K562 (cell line): Measurements from ENCODE around the gene HSD11B1. TPM values are rescaled to one million over a fixed set of nuclear protein-coding genes. Genes with fewer than 3 reads are reported as not detected.

Experiments
- ATAC-seq: fragments of 200-7000 bp; cut with Tn5 transposase; 3 replicates; pipeline ENCODE4 v1.9.1; 2020; ENCODE audit warnings: moderate library complexity
- BruUV-seq: library from RNA; stranded (reverse); fragments of 400-500 nt; replicated peaks from 2 replicates; lab custom pipeline; 2021; lab: Mats Ljungman, UMichigan
- CTCF ChIA-PET: fragments of 300-600 bp; formaldehyde crosslinking; extraction: SDS; loops from one replicate; lab custom pipeline; 2021; ENCODE audit warnings: low intra/inter-chr PET ratio; lab: Yijun Ruan, JAX
- POLR2A ChIA-PET: fragments of 300-600, 350-650 bp; sonication (Branson Sonifier 250); formaldehyde crosslinking; extraction: SDS; loops from one replicate; lab custom pipeline; 2021; ENCODE audit warnings: antibody characterized with exemption, inconsistent platforms; lab: Yijun Ruan, JAX
- DNase-seq, 4 experiments: peaks; one replicate each; pipeline versions ENCODE4 v3.0.0 to v3.0.0-alpha.2; 2011 to 2018; ENCODE audit warnings: low spot score in 3 of 4, mixed read lengths in 3 of 4; ENCODE audit errors: extremely low read depth in 1 of 4
- FAIRE-seq: peaks from 2 replicates; lab custom pipeline; 2011; peaks lifted over from hg19 to GRCh38; lab: Jason Lieb, UNC
- H2AFZ ChIP-seq: 2 replicates; pipeline ENCODE4 v1.6.0; 2011; ENCODE audit warnings: low read depth, low read length, control low read depth, inconsistent platforms
- H3K27ac ChIP-seq: fragments of 200-600 bp; 3 replicates; pipeline ENCODE4 v1.8.0; 2011; ENCODE audit warnings: low read depth, mild to moderate bottlenecking, control low read depth, inconsistent platforms, low read length, moderate library complexity, mixed read lengths; ENCODE audit errors: extremely low read depth
- H3K27me3 ChIP-seq, 2 experiments: fragments of 300-600 bp in 1 of 2; 2 replicates in 1 of 2; 3 replicates in 1 of 2; pipeline versions ENCODE4 v1.6.0 to v1.8.0; 2011; ENCODE audit warnings: inconsistent platforms in 2 of 2, low read length in 2 of 2, mild to moderate bottlenecking in 1 of 2, mixed read lengths in 1 of 2, moderate library complexity in 1 of 2; ENCODE audit not compliant: control insufficient read depth in 2 of 2, insufficient read depth in 2 of 2
- H3K36me3 ChIP-seq: fragments of 300-600 bp; 3 replicates; pipeline ENCODE4 v1.8.0; 2011; ENCODE audit warnings: mild to moderate bottlenecking, low read length, inconsistent platforms; ENCODE audit not compliant: control insufficient read depth, insufficient read depth
- H3K4me1 ChIP-seq, 2 experiments: fragments of 200-600 bp in 1 of 2; replicated peaks in 1 of 2; 2 replicates in 1 of 2; 3 replicates in 1 of 2; pipeline versions ENCODE4 v1.5.1 to v1.8.0; 2011; ENCODE audit warnings: inconsistent platforms in 2 of 2, low read length in 2 of 2, mild to moderate bottlenecking in 1 of 2, mixed read lengths in 1 of 2, moderate library complexity in 1 of 2; ENCODE audit not compliant: control insufficient read depth in 2 of 2, insufficient read depth in 2 of 2
- H3K4me2 ChIP-seq: 2 replicates; pipeline ENCODE4 v1.6.1; 2011; ENCODE audit warnings: low read length, control low read depth, inconsistent platforms, mixed read lengths; ENCODE audit not compliant: insufficient read depth
- H3K4me3 ChIP-seq: fragments of 200-600 bp; sonication (generic), shearing (Covaris generic); 2 replicates; pipeline ENCODE4 v1.5.1; 2016; ENCODE audit warnings: control low read depth, inconsistent platforms
- H3K79me2 ChIP-seq: fragments of 200-600 bp; 3 replicates; pipeline ENCODE4 v1.8.0; 2011; ENCODE audit warnings: low read length, inconsistent platforms; ENCODE audit not compliant: control insufficient read depth, insufficient read depth
- H3K9ac ChIP-seq, 2 experiments: 2 replicates each; pipeline versions ENCODE4 v1.6.0 to v1.6.1; 2011; ENCODE audit warnings: low read depth in 2 of 2, low read length in 2 of 2, control low read depth in 1 of 2, inconsistent platforms in 1 of 2, mild to moderate bottlenecking in 1 of 2, mixed read lengths in 1 of 2; ENCODE audit not compliant: insufficient read depth in 1 of 2
- H3K9me1 ChIP-seq: one replicate; pipeline ENCODE4 v1.6.0; 2011; ENCODE audit warnings: inconsistent platforms, mild to moderate bottlenecking, low read length, moderate library complexity; ENCODE audit not compliant: control insufficient read depth, insufficient read depth
- H3K9me3 ChIP-seq: replicated peaks from 2 replicates; pipeline ENCODE4 v1.5.1; 2011; ENCODE audit warnings: low read depth, low read length, inconsistent platforms; ENCODE audit not compliant: control insufficient read depth, insufficient read depth
- H4K20me1 ChIP-seq: replicated peaks from 2 replicates; pipeline ENCODE4 v1.6.1; 2011; ENCODE audit warnings: low read length, inconsistent platforms, mixed read lengths; ENCODE audit not compliant: control insufficient read depth, insufficient read depth
- BACH1 ChIP-seq: fragments of 200-800 bp; sonication (Bioruptor generic); IDR thresholded peaks from 2 replicates; pipeline ENCODE4 v1.6.1; 2016; ENCODE audit warnings: missing genetic modification characterization, missing compliant biosample characterization
- BHLHE40 ChIP-seq: IDR thresholded peaks from 2 replicates; pipeline ENCODE4 v1.6.1; 2011; ENCODE audit warnings: low read length, improper control_type of control experiment
- BRD9 ChIP-seq: fragments of 450-650 bp; IDR thresholded peaks from 2 replicates; pipeline ENCODE4 v1.6.1; 2018; ENCODE audit warnings: low read depth; ENCODE audit not compliant: partially characterized antibody
- CBX8 ChIP-seq: fragments of 200-600 bp; sonication (generic); IDR thresholded peaks from 2 replicates; pipeline ENCODE4 v1.6.1; 2012; ENCODE audit warnings: borderline replicate concordance, mixed run types, low read depth, mild to moderate bottlenecking, moderate library complexity, mixed read lengths, low read length, control low read depth, inconsistent platforms; ENCODE audit not compliant: poor library complexity, severe bottlenecking; ENCODE audit errors: extremely low read depth
- CCAR2 ChIP-seq: fragments of 200-400 bp; formaldehyde crosslinking; IDR thresholded peaks from 2 replicates; pipeline ENCODE4 v1.6.1; 2017; ENCODE audit warnings: mild to moderate bottlenecking, low read depth, low read length
- CEBPB ChIP-seq: fragments of 450-650 bp; IDR thresholded peaks from 2 replicates; pipeline ENCODE4 v1.6.1; 2016; ENCODE audit warnings: missing genetic modification characterization, missing compliant biosample characterization
- HES1 ChIP-seq: fragments of 450-650 bp; IDR thresholded peaks from 2 replicates; pipeline ENCODE4 v1.6.1; 2016; ENCODE audit warnings: low read depth, mild to moderate bottlenecking, moderate library complexity
- NELFE ChIP-seq: IDR thresholded peaks from 2 replicates; pipeline ENCODE4 v1.6.1; 2011; ENCODE audit warnings: mild to moderate bottlenecking; ENCODE audit not compliant: insufficient read depth, insufficient read length
- POLR2A ChIP-seq: fragments of 450-650 bp; conservative IDR thresholded peaks from 2 replicates; pipeline ENCODE4 v1.6.1; 2016
- SOX6 ChIP-seq: fragments of 450-650 bp; IDR thresholded peaks from 2 replicates; pipeline ENCODE4 v1.6.1; 2014; ENCODE audit warnings: mild to moderate bottlenecking
- YY1 ChIP-seq, 3 experiments: IDR thresholded peaks; 2 replicates each; pipeline ENCODE4 v1.6.1; 2011; ENCODE audit warnings: low read length in 2 of 3, mild to moderate bottlenecking in 2 of 3, moderate library complexity in 2 of 3, borderline replicate concordance in 1 of 3, control low read depth in 1 of 3, low read depth in 1 of 3; ENCODE audit not compliant: insufficient read depth in 3 of 3, insufficient replicate concordance in 2 of 3, control insufficient read depth in 1 of 3, insufficient read length in 1 of 3; ENCODE audit errors: extremely low read depth in 1 of 3
- ZNF318 ChIP-seq, 2 experiments: fragments of 450-650 bp; IDR thresholded peaks; 2 replicates each; pipeline ENCODE4 v1.6.1; 2016; ENCODE audit warnings: mild to moderate bottlenecking in 2 of 2, borderline replicate concordance in 1 of 2, low read depth in 1 of 2, moderate library complexity in 1 of 2
- ZNF324 ChIP-seq: fragments of 250-450 bp; sonication (Bioruptor Pico); IDR thresholded peaks from 2 replicates; pipeline ENCODE4 v1.4.0; 2020; ENCODE audit warnings: mild to moderate bottlenecking
- ZNF766 ChIP-seq: fragments of 200-800 bp; sonication (Bioruptor generic); conservative IDR thresholded peaks from 2 replicates; pipeline ENCODE4 v1.6.1; 2016; ENCODE audit warnings: missing genetic modification characterization, missing compliant biosample characterization
- WGBS: fragments of 100-300 bp; shearing (Covaris generic); methylation state at CpG from one replicate; pipeline ENCODE4 v1.1.6; 2016; ENCODE audit warnings: low coverage, mixed read lengths; ENCODE audit not compliant: insufficient coverage; ENCODE audit errors: missing lambda C conversion rate; 5-methylcytosine and 5-hydroxymethylcytosine counted together
- in situ Hi-C: fragments of 300-500 bp; cut with MboI; formaldehyde crosslinking; loops from 4 replicates; pipeline ENCODE4 v1.15.0; 2018; ENCODE audit warnings: inconsistent platforms, mixed read lengths
- intact Hi-C: fragments of 100-400 bp; cut with micrococcal nuclease; formaldehyde crosslinking; loops from 2 replicates; pipeline ENCODE4 v1.14.2; 2022
- polyA plus RNA-seq, 8 experiments: library from polyadenylated mRNA; depleted of rRNA in 4 of 8; stranded (reverse) in 5 of 8; unstranded in 3 of 8; fragments of >200 nt; fragmentation: Nextera tagmentation in 2 of 8; fragmentation: Illumina TruSeq in 1 of 8; extraction: Ambion mirVana in 2 of 8; extraction: Trizol in 1 of 8; gene quantifications; 2 replicates each; pipeline versions ENCODE4 v1.2.1 to v1.2.3, GENCODE V29; 2011 to 2014; ENCODE audit warnings: inconsistent platforms in 1 of 8, missing spikeins in 1 of 8
- total RNA-seq, 7 experiments: library from RNA; depleted of rRNA in 6 of 7; stranded (reverse); fragments of >200 nt in 6 of 7; fragmentation: Illumina TruSeq in 2 of 7; extraction: Trizol in 2 of 7; gene quantifications; 2 replicates each; pipeline versions ENCODE4 v1.2.1 to v1.2.3, GENCODE V29; 2011 to 2021; ENCODE audit warnings: low replicate concordance in 1 of 7

HSD11B1 gene
- total and polyA plus RNA-seq, 9 of the 15 experiments (the other 6 are each of a cell fraction or from before 2014, with no cell fraction given) = 0.04 to 0.16 TPM; not detected in 7

GRCh38 chr1:209659909-209660308, 44.7 kb upstream of the HSD11B1 start:
- ChIA-PET POLR2A (no interaction called here), CTCF (no interaction called here)
- no peak overlapping the region for H3K4me2 ChIP-seq
- H3K27ac ChIP-seq = no peak overlapping the region
- no peaks in the 10 kb centered on the region for H3K9me3 ChIP-seq
- peaks cover 0 to 6% of the 10 kb centered on the region in 2 experiments; a peak in 2 of 5 replicates for H3K27me3 ChIP-seq
- in situ Hi-C loops = loop anchor here (10.0 kb wide), 1 partner anchor 1835 kb away; no protein-coding TSS in a partner anchor
- H3K36me3 ChIP-seq = no peaks in the 10 kb centered on the region
- DNase-seq (no peak), FAIRE-seq (no peak), ATAC-seq (peak; percentile 25)
- no peak overlapping the region for H3K4me3 ChIP-seq
- no peaks in the 10 kb centered on the region for H3K79me2 ChIP-seq
- 2% methylated on average over 5 of the region's 5 CpGs for WGBS
- H4K20me1 ChIP-seq = no peaks in the 10 kb centered on the region
- H3K9ac ChIP-seq = no peak overlapping the region
- no peak overlapping the region for H2AFZ ChIP-seq
- no TSS peak for BruUV-seq
- H3K9me1 ChIP-seq = no peaks in the 10 kb centered on the region
- intact Hi-C loops = no loop called here
- peaks cover 5 to 6% of the 10 kb centered on the region in 2 experiments; a peak in 3 of 5 replicates for H3K4me1 ChIP-seq
- TF ChIP-seq CBX8 (no peak), POLR2A (no peak), YY1 (IDR thresholded peaks at IDR 0.05; ENCODE audit: borderline replicate concordance in 1 of 3, control insufficient read depth in 1 of 3, extremely low read depth in 1 of 3, insufficient read depth in 3 of 3, insufficient read length in 1 of 3, insufficient replicate concordance in 2 of 3, low read depth in 1 of 3, low read length in 2 of 3) (no peak), CEBPB (tag) (no peak), HES1 (peak; percentile 80), CCAR2 (no peak), ZNF766 (CRISPR knock-in tag) (peak; percentile 51; the same call in 1 of the 2 replicates), NELFE (no peak), BHLHE40 (peak; percentile 84), SOX6 (peak; percentile 39; the same call in 1 of the 2 replicates), BRD9 (no peak), ZNF318 (IDR thresholded peaks at IDR 0.05; ENCODE audit: borderline replicate concordance in 1 of 2, low read depth in 1 of 2) (0 out of 4 replicates have a peak, but pooled peaks of 1 of the 2 experiments have one; percentile 42), ZNF324 (CRISPR knock-in tag) (no peak), BACH1 (tag) (0 out of 2 replicates have a peak, but pooled peaks have one; percentile 34)
